IMR-90 (cell line): ENCODE measurements around the gene TSPAN32. TPM values are rescaled to one million over a fixed set of nuclear protein-coding genes. Genes with fewer than 3 reads are reported as not detected.

Experiments
- ATAC-seq: fragments of 200-7000 bp; cut with Tn5 transposase; 2 replicates; pipeline ENCODE4 v1.9.1; 2020; ENCODE audit warnings: low read depth, mild to moderate bottlenecking, moderate library complexity
- BruUV-seq: library from RNA; stranded (reverse); fragments of 400-500 nt; replicated peaks from 2 replicates; lab custom pipeline; 2021; lab: Mats Ljungman, UMichigan
- CTCF ChIA-PET: fragments of 300-600 bp; formaldehyde crosslinking; extraction: SDS; loops from one replicate; lab custom pipeline; 2021; ENCODE audit warnings: antibody characterized with exemption; lab: Yijun Ruan, JAX
- POLR2A ChIA-PET: fragments of 300-600 bp; sonication (Branson Sonifier 250); formaldehyde crosslinking; loops from one replicate; lab custom pipeline; 2022; ENCODE audit warnings: antibody characterized with exemption; ENCODE audit not compliant: unreplicated experiment; lab: Charles Lee
- DNase-seq: peaks from one replicate; pipeline ENCODE4 v3.0.0; 2013
- H2AFZ ChIP-seq: replicated peaks from 2 replicates; pipeline ENCODE3; 2013; ENCODE audit warnings: low read length, mild to moderate bottlenecking; ENCODE audit not compliant: poor library complexity
- H2AK5ac ChIP-seq: 2 replicates; pipeline ENCODE4 v1.6.1; 2013; ENCODE audit warnings: low read depth, low read length, inconsistent platforms
- H2AK9ac ChIP-seq: replicated peaks from 2 replicates; pipeline ENCODE3; 2013; ENCODE audit warnings: mild to moderate bottlenecking, low read depth, low read length, moderate library complexity; ENCODE audit not compliant: poor library complexity
- H2BK120ac ChIP-seq: 2 replicates; pipeline ENCODE4 v1.6.1; 2013; ENCODE audit warnings: low read depth, low read length, inconsistent platforms
- H2BK15ac ChIP-seq: 3 replicates; pipeline ENCODE4 v1.6.1; 2013; ENCODE audit warnings: low read depth, low read length, inconsistent platforms
- H2BK20ac ChIP-seq: 2 replicates; pipeline ENCODE4 v1.6.1; 2013; ENCODE audit warnings: low read depth, mild to moderate bottlenecking, inconsistent platforms, low read length, moderate library complexity
- H2BK5ac ChIP-seq: 2 replicates; pipeline ENCODE4 v1.6.1; 2013; ENCODE audit warnings: mild to moderate bottlenecking, low read depth, low read length, inconsistent platforms; ENCODE audit not compliant: poor library complexity, severe bottlenecking
- H3K14ac ChIP-seq: replicated peaks from 2 replicates; pipeline ENCODE4 v1.6.1; 2013; ENCODE audit warnings: low read depth, low read length, inconsistent platforms
- H3K18ac ChIP-seq: 2 replicates; pipeline ENCODE4 v1.6.1; 2013; ENCODE audit warnings: low read depth, low read length, control low read depth
- H3K23ac ChIP-seq: 2 replicates; pipeline ENCODE4 v1.6.1; 2013; ENCODE audit warnings: low read depth, low read length, inconsistent platforms
- H3K27ac ChIP-seq: 2 replicates; pipeline ENCODE4 v1.5.1; 2013; ENCODE audit warnings: mild to moderate bottlenecking, control low read depth, low read length; ENCODE audit not compliant: insufficient read depth
- H3K27me3 ChIP-seq: 2 replicates; pipeline ENCODE4 v1.6.1; 2013; ENCODE audit warnings: low read length; ENCODE audit not compliant: control insufficient read depth, insufficient read depth
- H3K36me3 ChIP-seq: 2 replicates; pipeline ENCODE4 v1.6.1; 2013; ENCODE audit warnings: low read length, mixed read lengths; ENCODE audit not compliant: control insufficient read depth, insufficient read depth
- H3K4ac ChIP-seq: 2 replicates; pipeline ENCODE4 v1.6.1; 2013; ENCODE audit warnings: low read depth, low read length, inconsistent platforms
- H3K4me1 ChIP-seq: 2 replicates; pipeline ENCODE4 v1.6.1; 2013; ENCODE audit warnings: low read length, mixed read lengths; ENCODE audit not compliant: control insufficient read depth, insufficient read depth
- H3K4me2 ChIP-seq: 2 replicates; pipeline ENCODE4 v1.6.1; 2013; ENCODE audit warnings: low read depth, mild to moderate bottlenecking, control low read depth, low read length, moderate library complexity
- H3K4me3 ChIP-seq: 2 replicates; pipeline ENCODE4 v1.5.1; 2013; ENCODE audit warnings: low read depth, mild to moderate bottlenecking, control low read depth, low read length, moderate library complexity; ENCODE audit not compliant: insufficient read depth
- H3K56ac ChIP-seq: 2 replicates; pipeline ENCODE4 v1.6.1; 2013; ENCODE audit warnings: low read length, inconsistent platforms; ENCODE audit not compliant: insufficient read depth; ENCODE audit errors: extremely low read depth
- H3K79me1 ChIP-seq, 2 experiments: 2 replicates each; pipeline ENCODE4 v1.6.1; 2013; ENCODE audit warnings: low read length in 2 of 2, inconsistent platforms in 1 of 2, low read depth in 1 of 2
- H3K9ac ChIP-seq: 2 replicates; pipeline ENCODE4 v1.6.1; 2013; ENCODE audit warnings: low read depth, low read length, control low read depth
- H3K9me1 ChIP-seq: 2 replicates; pipeline ENCODE4 v1.6.1; 2013; ENCODE audit warnings: low read length, inconsistent platforms; ENCODE audit not compliant: insufficient read depth
- H3K9me3 ChIP-seq: 2 replicates; pipeline ENCODE4 v1.6.1; 2013; ENCODE audit warnings: low read length; ENCODE audit not compliant: control insufficient read depth, insufficient read depth
- H4K20me1 ChIP-seq: 2 replicates; pipeline ENCODE4 v1.6.1; 2013; ENCODE audit warnings: low read length, inconsistent platforms; ENCODE audit not compliant: insufficient read depth
- H4K5ac ChIP-seq: 2 replicates; pipeline ENCODE4 v1.6.1; 2013; ENCODE audit warnings: mild to moderate bottlenecking, low read depth, low read length, control low read depth
- H4K8ac ChIP-seq, 2 experiments: 2 replicates each; pipeline ENCODE4 v1.6.1; 2013; ENCODE audit warnings: low read depth in 2 of 2, low read length in 2 of 2, control low read depth in 1 of 2, inconsistent platforms in 1 of 2
- H4K91ac ChIP-seq: 2 replicates; pipeline ENCODE4 v1.6.1; 2013; ENCODE audit warnings: low read depth, low read length, inconsistent platforms; ENCODE audit not compliant: insufficient read depth
- CEBPB ChIP-seq: IDR thresholded peaks from 2 replicates; pipeline ENCODE4 v1.6.1; 2012; ENCODE audit warnings: low read depth, low read length, improper control_type of control experiment
- FOS ChIP-seq: fragments of 150-350 bp; IDR thresholded peaks from 2 replicates; pipeline ENCODE4 v1.6.1; 2016; ENCODE audit warnings: low read depth, low read length
- WGBS, 2 experiments: methylation state at CpG; one replicate each; pipeline versions ENCODE4 v1.1.5 to v1.1.7; 2013; ENCODE audit warnings: missing lambda C conversion rate in 2 of 2; ENCODE audit not compliant: insufficient read length in 1 of 2; ENCODE audit errors: extremely low coverage in 2 of 2; 5-methylcytosine and 5-hydroxymethylcytosine counted together
- dilution Hi-C: fragments of 300-500 bp; cut with HindIII; formaldehyde crosslinking; loops from one replicate; pipeline ENCODE4 v1.14.3; 2018; ENCODE audit warnings: low sequenced_read_pairs; ENCODE audit not compliant: unreplicated experiment
- in situ Hi-C: fragments of 300-500 bp; cut with MboI; formaldehyde crosslinking; loops from 3 replicates; pipeline ENCODE4 v1.14.3; 2019; ENCODE audit warnings: low sequenced_read_pairs, inconsistent platforms, mixed read lengths
- intact Hi-C: fragments of 100-400 bp; cut with micrococcal nuclease; formaldehyde crosslinking; loops from 2 replicates; pipeline ENCODE4 v1.10.0; 2022
- polyA plus RNA-seq, 3 experiments: library from polyadenylated mRNA; depleted of rRNA; stranded (reverse); fragments of >200 nt; gene quantifications; 2 replicates each; pipeline ENCODE4 v1.2.3, GENCODE V29; 2012; ENCODE audit warnings: low replicate concordance in 1 of 3
- total RNA-seq: library from RNA; depleted of rRNA; stranded (reverse); fragments of >200 nt; gene quantifications from 2 replicates; pipeline ENCODE4 v1.2.3, GENCODE V29; 2012

TSPAN32 gene
- total and polyA plus RNA-seq, 2 of the 4 experiments (the other 2 are of a cell fraction): 0.07 TPM; not detected in 1

DNA sequence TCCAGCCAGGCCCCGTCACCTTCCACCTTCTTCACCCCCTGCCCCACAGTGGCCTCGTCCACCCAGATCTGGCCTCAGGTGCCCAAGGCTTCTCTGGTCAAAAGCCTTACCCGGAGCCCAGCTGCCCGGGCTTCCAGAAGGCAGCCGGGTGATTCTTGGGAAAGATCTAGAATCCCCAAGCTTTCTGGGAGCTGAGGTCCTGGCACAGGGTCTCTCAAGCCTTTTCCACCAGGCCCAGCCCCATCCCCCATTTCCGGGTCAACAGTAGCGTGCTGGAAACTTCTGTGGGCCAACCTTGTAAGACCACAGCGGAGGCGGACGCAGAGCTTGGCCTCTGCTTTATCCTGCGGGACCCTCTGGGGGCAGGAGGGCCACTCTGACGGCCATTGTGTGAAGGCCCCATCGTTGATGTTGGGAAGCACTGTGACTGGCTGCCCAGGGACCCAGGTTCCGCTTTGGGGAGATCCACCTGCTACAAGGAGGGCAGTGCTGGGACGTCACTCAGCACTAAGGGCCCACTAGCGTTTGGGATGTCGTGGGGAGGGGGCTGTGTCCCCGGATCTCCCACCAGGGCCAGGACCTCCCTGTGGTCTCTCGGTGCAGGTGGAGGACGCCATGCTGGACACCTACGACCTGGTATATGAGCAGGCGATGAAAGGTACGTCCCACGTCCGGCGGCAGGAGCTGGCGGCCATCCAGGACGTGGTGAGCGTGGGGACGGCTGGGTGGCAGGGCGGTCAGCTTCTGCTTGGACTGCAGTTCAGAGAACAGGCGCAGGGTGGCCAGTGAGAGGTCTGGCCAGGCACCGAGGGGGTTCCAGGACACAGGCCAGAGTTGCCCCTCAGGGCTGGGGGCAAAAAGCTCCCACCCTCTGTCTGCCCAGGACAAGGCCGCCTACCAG is 11.5 kb downstream of the TSPAN32 start:
- in situ Hi-C loops: loop anchor here (5.0 kb wide), 1 partner anchor 104 kb away; no protein-coding TSS in a partner anchor
- no peak overlapping the region for H3K56ac ChIP-seq
- H2AFZ ChIP-seq: peak overlapping the region; percentile 51
- H3K9ac ChIP-seq: no peak overlapping the region
- H3K4me3 ChIP-seq: no peak overlapping the region
- 0 out of 2 replicates have a peak overlapping the region, but pooled peaks have one; percentile 16 for H3K18ac ChIP-seq
- H2BK120ac ChIP-seq: peak overlapping the region; percentile 56; the same call in 1 of the 2 replicates
- H2AK9ac ChIP-seq: peak overlapping the region; percentile 42
- no TSS peak for BruUV-seq
- H3K9me1 ChIP-seq: peaks cover 6% of the 10 kb centered on the region; the same call in 1 of the 2 replicates
- H3K4me1 ChIP-seq: peaks cover 20% of the 10 kb centered on the region
- no peak for DNase-seq
- 95% methylated on average over 18 of the region's 34 CpGs; no CpG with 5 or more reads in 1 of the 2 experiments for WGBS, 2 experiments
- peak overlapping the region; percentile 41; the same call in 1 of the 2 replicates for H4K91ac ChIP-seq
- H3K23ac ChIP-seq: no peak overlapping the region
- TF ChIP-seq FOS (no peak), CEBPB (no peak)
- H2AK5ac ChIP-seq: peak overlapping the region; percentile 23; the same call in 1 of the 2 replicates
- H4K8ac ChIP-seq: no peak overlapping the region
- no peak overlapping the region for H3K27ac ChIP-seq
- no peak overlapping the region for H3K4me2 ChIP-seq
- H3K9me3 ChIP-seq: no peaks in the 10 kb centered on the region; the same call in 1 of the 2 replicates
- H2BK20ac ChIP-seq: peak overlapping the region; percentile 56; the same call in 1 of the 2 replicates
- no peak for ATAC-seq
- peaks cover 2% of the 10 kb centered on the region; the same call in 1 of the 2 replicates for H3K27me3 ChIP-seq
- no peak overlapping the region; the same call in 1 of the 2 replicates for H3K14ac ChIP-seq
- H4K5ac ChIP-seq: peak overlapping the region; percentile 44; the same call in 1 of the 2 replicates
- no peaks in the 10 kb centered on the region for H3K36me3 ChIP-seq
- dilution Hi-C loops: no loop called here
- POLR2A ChIA-PET: no interaction called here
- CTCF ChIA-PET: no interaction called here
- no peaks in the 10 kb centered on the region for H3K79me1 ChIP-seq
- H4K20me1 ChIP-seq: no peaks in the 10 kb centered on the region
- no peak overlapping the region for H2BK15ac ChIP-seq
- intact Hi-C loops: no loop called here
- peak overlapping the region; percentile 62 for H3K4ac ChIP-seq
- H2BK5ac ChIP-seq: no peak overlapping the region
